K562 (cell line): ENCODE data around the gene TESK1. TPM values are rescaled to one million over a fixed set of nuclear protein-coding genes. Genes with fewer than 3 reads are reported as not detected.

ENCODE experiments used
- MTF1 ChIP-seq: fragments of 250-450 bp; sonication (Bioruptor Pico); IDR thresholded peaks from 2 replicates; pipeline ENCODE4 v1.9.0; 2021; ENCODE audit warnings: moderate library complexity, mild to moderate bottlenecking, inconsistent platforms, borderline replicate concordance
- NRF1 ChIP-seq, 2 experiments: fragments of 450-650 bp; IDR thresholded peaks in 1 of 2; conservative IDR thresholded peaks in 1 of 2; 2 replicates each; pipeline ENCODE4 v1.6.1; 2014; ENCODE audit warnings: mild to moderate bottlenecking in 2 of 2
- SREBF2 ChIP-seq: sonication (generic); formaldehyde crosslinking; IDR thresholded peaks from 2 replicates; pipeline ENCODE4 v1.4.0; 2020; ENCODE audit warnings: mild to moderate bottlenecking, missing genetic modification reagents
- TAL1 ChIP-seq: fragments of 450-650 bp; IDR thresholded peaks from 2 replicates; pipeline ENCODE4 v1.6.1; 2016; ENCODE audit warnings: mild to moderate bottlenecking
- ZKSCAN1 ChIP-seq: fragments of 150-350 bp; IDR thresholded peaks from 2 replicates; pipeline ENCODE4 v1.6.1; 2016; ENCODE audit warnings: low read depth, low read length
- ZNF3 ChIP-seq: fragments of 250-450 bp; sonication (Bioruptor Pico); IDR thresholded peaks from 2 replicates; pipeline ENCODE4 v1.5.0; 2021; ENCODE audit warnings: mild to moderate bottlenecking, moderate library complexity
- ZNF354B ChIP-seq: fragments of 250-450 bp; sonication (Bioruptor Pico); IDR thresholded peaks from 2 replicates; pipeline ENCODE4 v1.4.0; 2020
- polyA plus RNA-seq, 8 experiments: library from polyadenylated mRNA; depleted of rRNA in 4 of 8; stranded (reverse) in 5 of 8; unstranded in 3 of 8; fragments of >200 nt; fragmentation: Nextera tagmentation in 2 of 8; fragmentation: Illumina TruSeq in 1 of 8; extraction: Ambion mirVana in 2 of 8; extraction: Trizol in 1 of 8; gene quantifications; 2 replicates each; pipeline versions ENCODE4 v1.2.1 to v1.2.3, GENCODE V29; 2011 to 2014; ENCODE audit warnings: inconsistent platforms in 1 of 8, missing spikeins in 1 of 8
- total RNA-seq, 7 experiments: library from RNA; depleted of rRNA in 6 of 7; stranded (reverse); fragments of >200 nt in 6 of 7; fragmentation: Illumina TruSeq in 2 of 7; extraction: Trizol in 2 of 7; gene quantifications; 2 replicates each; pipeline versions ENCODE4 v1.2.1 to v1.2.3, GENCODE V29; 2011 to 2021; ENCODE audit warnings: low replicate concordance in 1 of 7
- TF ChIP-seq, protein P1 (sequence below): fragments of 200-800 bp; sonication (Bioruptor generic); IDR thresholded peaks from 2 replicates; pipeline ENCODE4 v1.6.1; 2016; ENCODE audit warnings: missing genetic modification characterization, missing compliant biosample characterization
- TF ChIP-seq, protein P2 (sequence below): sonication (generic); formaldehyde crosslinking; IDR thresholded peaks from 2 replicates; pipeline ENCODE4 v1.8.0; 2022; ENCODE audit warnings: missing genetic modification reagents, mild to moderate bottlenecking, moderate library complexity, borderline replicate concordance
- TF ChIP-seq, protein P3 (sequence below), 2 experiments: IDR thresholded peaks in 1 of 2; conservative IDR thresholded peaks in 1 of 2; 2 replicates each; pipeline ENCODE4 v1.6.1; 2016; ENCODE audit warnings: low read depth in 2 of 2, mild to moderate bottlenecking in 1 of 2, missing compliant biosample characterization in 1 of 2, missing genetic modification characterization in 1 of 2, moderate library complexity in 1 of 2
- TF ChIP-seq, protein P4 (sequence below), 2 experiments: fragments of 450-650 bp; conservative IDR thresholded peaks; 2 replicates each; pipeline ENCODE4 v1.6.1; 2017; ENCODE audit warnings: mild to moderate bottlenecking in 2 of 2, moderate library complexity in 2 of 2
- TF ChIP-seq, protein P5 (sequence below): sonication (generic); formaldehyde crosslinking; IDR thresholded peaks from 2 replicates; pipeline ENCODE4 v1.9.0; 2022; ENCODE audit warnings: mild to moderate bottlenecking, missing genetic modification reagents
- TF ChIP-seq, protein P6 (sequence below): fragments of 450-650 bp; IDR thresholded peaks from 2 replicates; pipeline ENCODE4 v1.6.1; 2016; ENCODE audit warnings: missing biosample characterization, missing genetic modification characterization

Gene TESK1
- total and polyA plus RNA-seq, 9 of the 15 experiments (the other 6 are each of a cell fraction or from before 2014, with no cell fraction given): 0.07 to 10.4 (median 4.1) TPM

DNA sequence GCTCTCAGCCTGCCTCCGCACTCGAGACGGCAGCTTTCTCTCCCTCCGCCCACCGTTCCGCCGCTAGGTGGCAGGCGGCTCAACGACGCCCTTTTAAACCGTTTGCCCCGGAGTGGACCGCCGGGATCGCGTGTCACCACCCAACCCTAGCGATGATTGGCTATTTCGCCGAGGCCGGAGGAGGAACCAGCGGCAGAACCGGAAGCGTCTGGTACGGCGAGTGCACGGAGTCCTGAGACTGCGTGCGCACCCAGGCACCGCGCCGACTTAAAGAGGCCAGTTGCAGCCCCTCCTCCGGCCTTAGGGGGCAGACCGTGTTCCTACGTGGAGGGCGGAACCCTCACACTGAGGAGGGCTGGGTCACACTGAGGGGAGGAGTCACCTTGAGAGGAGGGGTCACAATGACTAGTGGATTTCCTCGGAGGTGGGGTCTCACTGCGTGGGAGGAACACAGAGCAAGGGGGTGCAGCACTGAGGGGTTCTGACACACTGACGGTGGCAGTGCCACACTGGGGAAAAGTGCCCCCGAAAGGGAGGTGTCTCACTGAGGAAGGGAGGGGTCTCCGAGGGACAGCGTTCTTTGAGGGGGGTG, 980 bp upstream of the TESK1 start (continued):
- TF ChIP-seq, protein P1, sequence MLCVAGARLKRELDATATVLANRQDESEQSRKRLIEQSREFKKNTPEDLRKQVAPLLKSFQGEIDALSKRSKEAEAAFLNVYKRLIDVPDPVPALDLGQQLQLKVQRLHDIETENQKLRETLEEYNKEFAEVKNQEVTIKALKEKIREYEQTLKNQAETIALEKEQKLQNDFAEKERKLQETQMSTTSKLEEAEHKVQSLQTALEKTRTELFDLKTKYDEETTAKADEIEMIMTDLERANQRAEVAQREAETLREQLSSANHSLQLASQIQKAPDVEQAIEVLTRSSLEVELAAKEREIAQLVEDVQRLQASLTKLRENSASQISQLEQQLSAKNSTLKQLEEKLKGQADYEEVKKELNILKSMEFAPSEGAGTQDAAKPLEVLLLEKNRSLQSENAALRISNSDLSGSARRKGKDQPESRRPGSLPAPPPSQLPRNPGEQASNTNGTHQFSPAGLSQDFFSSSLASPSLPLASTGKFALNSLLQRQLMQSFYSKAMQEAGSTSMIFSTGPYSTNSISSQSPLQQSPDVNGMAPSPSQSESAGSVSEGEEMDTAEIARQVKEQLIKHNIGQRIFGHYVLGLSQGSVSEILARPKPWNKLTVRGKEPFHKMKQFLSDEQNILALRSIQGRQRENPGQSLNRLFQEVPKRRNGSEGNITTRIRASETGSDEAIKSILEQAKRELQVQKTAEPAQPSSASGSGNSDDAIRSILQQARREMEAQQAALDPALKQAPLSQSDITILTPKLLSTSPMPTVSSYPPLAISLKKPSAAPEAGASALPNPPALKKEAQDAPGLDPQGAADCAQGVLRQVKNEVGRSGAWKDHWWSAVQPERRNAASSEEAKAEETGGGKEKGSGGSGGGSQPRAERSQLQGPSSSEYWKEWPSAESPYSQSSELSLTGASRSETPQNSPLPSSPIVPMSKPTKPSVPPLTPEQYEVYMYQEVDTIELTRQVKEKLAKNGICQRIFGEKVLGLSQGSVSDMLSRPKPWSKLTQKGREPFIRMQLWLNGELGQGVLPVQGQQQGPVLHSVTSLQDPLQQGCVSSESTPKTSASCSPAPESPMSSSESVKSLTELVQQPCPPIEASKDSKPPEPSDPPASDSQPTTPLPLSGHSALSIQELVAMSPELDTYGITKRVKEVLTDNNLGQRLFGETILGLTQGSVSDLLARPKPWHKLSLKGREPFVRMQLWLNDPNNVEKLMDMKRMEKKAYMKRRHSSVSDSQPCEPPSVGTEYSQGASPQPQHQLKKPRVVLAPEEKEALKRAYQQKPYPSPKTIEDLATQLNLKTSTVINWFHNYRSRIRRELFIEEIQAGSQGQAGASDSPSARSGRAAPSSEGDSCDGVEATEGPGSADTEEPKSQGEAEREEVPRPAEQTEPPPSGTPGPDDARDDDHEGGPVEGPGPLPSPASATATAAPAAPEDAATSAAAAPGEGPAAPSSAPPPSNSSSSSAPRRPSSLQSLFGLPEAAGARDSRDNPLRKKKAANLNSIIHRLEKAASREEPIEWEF: no peak
- TF ChIP-seq ZKSCAN1: no peak
- TF ChIP-seq, protein P2, sequence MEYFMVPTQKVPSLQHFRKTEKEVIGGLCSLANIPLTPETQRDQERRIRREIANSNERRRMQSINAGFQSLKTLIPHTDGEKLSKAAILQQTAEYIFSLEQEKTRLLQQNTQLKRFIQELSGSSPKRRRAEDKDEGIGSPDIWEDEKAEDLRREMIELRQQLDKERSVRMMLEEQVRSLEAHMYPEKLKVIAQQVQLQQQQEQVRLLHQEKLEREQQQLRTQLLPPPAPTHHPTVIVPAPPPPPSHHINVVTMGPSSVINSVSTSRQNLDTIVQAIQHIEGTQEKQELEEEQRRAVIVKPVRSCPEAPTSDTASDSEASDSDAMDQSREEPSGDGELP: peak; percentile 87; the same call in 1 of the 2 replicates
- TF ChIP-seq, protein P3, sequence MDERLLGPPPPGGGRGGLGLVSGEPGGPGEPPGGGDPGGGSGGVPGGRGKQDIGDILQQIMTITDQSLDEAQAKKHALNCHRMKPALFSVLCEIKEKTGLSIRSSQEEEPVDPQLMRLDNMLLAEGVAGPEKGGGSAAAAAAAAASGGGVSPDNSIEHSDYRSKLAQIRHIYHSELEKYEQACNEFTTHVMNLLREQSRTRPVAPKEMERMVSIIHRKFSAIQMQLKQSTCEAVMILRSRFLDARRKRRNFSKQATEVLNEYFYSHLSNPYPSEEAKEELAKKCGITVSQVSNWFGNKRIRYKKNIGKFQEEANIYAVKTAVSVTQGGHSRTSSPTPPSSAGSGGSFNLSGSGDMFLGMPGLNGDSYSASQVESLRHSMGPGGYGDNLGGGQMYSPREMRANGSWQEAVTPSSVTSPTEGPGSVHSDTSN (CRISPR knock-in tag; IDR thresholded peaks at IDR 0.05; ENCODE audit: low read depth): no peak
- TF ChIP-seq, protein P3 (tag; conservative IDR thresholded peaks at IDR 0.05; ENCODE audit: low read depth): no peak
- TF ChIP-seq, protein P4, sequence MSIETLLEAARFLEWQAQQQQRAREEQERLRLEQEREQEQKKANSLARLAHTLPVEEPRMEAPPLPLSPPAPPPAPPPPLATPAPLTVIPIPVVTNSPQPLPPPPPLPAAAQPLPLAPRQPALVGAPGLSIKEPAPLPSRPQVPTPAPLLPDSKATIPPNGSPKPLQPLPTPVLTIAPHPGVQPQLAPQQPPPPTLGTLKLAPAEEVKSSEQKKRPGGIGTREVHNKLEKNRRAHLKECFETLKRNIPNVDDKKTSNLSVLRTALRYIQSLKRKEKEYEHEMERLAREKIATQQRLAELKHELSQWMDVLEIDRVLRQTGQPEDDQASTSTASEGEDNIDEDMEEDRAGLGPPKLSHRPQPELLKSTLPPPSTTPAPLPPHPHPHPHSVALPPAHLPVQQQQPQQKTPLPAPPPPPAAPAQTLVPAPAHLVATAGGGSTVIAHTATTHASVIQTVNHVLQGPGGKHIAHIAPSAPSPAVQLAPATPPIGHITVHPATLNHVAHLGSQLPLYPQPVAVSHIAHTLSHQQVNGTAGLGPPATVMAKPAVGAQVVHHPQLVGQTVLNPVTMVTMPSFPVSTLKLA (conservative IDR thresholded peaks at IDR 0.05): peak in 1 of 2 experiments; percentile 73
- TF ChIP-seq NRF1 (conservative IDR thresholded peaks at IDR 0.05 in 1 of 2, IDR thresholded peaks at IDR 0.05 in 1 of 2): peak; percentile 96 to 97
- no peak for TF ChIP-seq ZNF354B (CRISPR knock-in tag)
- no peak for TF ChIP-seq ZNF3 (CRISPR knock-in tag)
- TF ChIP-seq, protein P5, sequence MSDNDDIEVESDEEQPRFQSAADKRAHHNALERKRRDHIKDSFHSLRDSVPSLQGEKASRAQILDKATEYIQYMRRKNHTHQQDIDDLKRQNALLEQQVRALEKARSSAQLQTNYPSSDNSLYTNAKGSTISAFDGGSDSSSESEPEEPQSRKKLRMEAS (CRISPR knock-in tag): peak; percentile 63
- TF ChIP-seq MTF1: no peak
- TF ChIP-seq, protein P6, sequence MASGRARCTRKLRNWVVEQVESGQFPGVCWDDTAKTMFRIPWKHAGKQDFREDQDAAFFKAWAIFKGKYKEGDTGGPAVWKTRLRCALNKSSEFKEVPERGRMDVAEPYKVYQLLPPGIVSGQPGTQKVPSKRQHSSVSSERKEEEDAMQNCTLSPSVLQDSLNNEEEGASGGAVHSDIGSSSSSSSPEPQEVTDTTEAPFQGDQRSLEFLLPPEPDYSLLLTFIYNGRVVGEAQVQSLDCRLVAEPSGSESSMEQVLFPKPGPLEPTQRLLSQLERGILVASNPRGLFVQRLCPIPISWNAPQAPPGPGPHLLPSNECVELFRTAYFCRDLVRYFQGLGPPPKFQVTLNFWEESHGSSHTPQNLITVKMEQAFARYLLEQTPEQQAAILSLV: no peak
- TF ChIP-seq SREBF2 (CRISPR knock-in tag): no peak
- no peak for TF ChIP-seq TAL1
